HG02642 (cell line): ENCODE data around the gene SNCAIP.

Source experiments
- ATAC-seq: cut with Tn5 transposase; IDR thresholded peaks from one replicate; pipeline ENCODE4 v1.9.1; 2021; ENCODE audit warnings: mild to moderate bottlenecking; ENCODE audit not compliant: unreplicated experiment, poor library complexity

Gene SNCAIP

GRCh38 chr5:122312591-122313406, 762 bp downstream of the SNCAIP start:
- ATAC-seq, result peak; percentile 34

GRCh38 chr5:122314036-122314435, 2.0 kb downstream of the SNCAIP start:
- ATAC-seq, result no peak

GRCh38 chr5:122315521-122315920, 3.5 kb downstream of the SNCAIP start:
- ATAC-seq, result no peak

- no peak for ATAC-seq
Observed at GRCh38 chr5:122316656-122317055, 4.6 kb downstream of the SNCAIP start.

GRCh38 chr5:122319897-122320296, 7.9 kb downstream of the SNCAIP start:
- no peak for ATAC-seq

- ATAC-seq, result no peak
Observed at GRCh38 chr5:122321921-122322320, 9.9 kb downstream of the SNCAIP start.

- no peak for ATAC-seq
Observed at GRCh38 chr5:122322801-122323548, 10.9 kb downstream of the SNCAIP start.

GRCh38 chr5:122323738-122324137, 11.7 kb downstream of the SNCAIP start:
- no peak for ATAC-seq

GRCh38 chr5:122327110-122327509, 15.1 kb downstream of the SNCAIP start:
- no peak for ATAC-seq

GRCh38 chr5:122330881-122331280, 18.8 kb downstream of the SNCAIP start:
- no peak for ATAC-seq

- no peak for ATAC-seq
Observed at GRCh38 chr5:122332599-122333555, 20.8 kb downstream of the SNCAIP start.

GRCh38 chr5:122333564-122333963, 21.5 kb downstream of the SNCAIP start:
- no peak for ATAC-seq

- ATAC-seq, result no peak
Observed at GRCh38 chr5:122339591-122339990, 27.6 kb downstream of the SNCAIP start.

- no peak for ATAC-seq
Observed at GRCh38 chr5:122341087-122341486, 29.1 kb downstream of the SNCAIP start.

GRCh38 chr5:122342256-122342655, 30.2 kb downstream of the SNCAIP start:
- ATAC-seq, result no peak

- ATAC-seq, result no peak
Observed at GRCh38 chr5:122346897-122347581, 35.0 kb downstream of the SNCAIP start.

- ATAC-seq, result no peak
Observed at GRCh38 chr5:122350496-122350895, 38.5 kb downstream of the SNCAIP start.

GRCh38 chr5:122351416-122352157, 39.5 kb downstream of the SNCAIP start:
- ATAC-seq, result no peak

- no peak for ATAC-seq
Observed at GRCh38 chr5:122352331-122352730, 40.3 kb downstream of the SNCAIP start.
